Stomach (tissue), 9 donors: ENCODE results near the gene STIL. TPM values are rescaled to one million over a fixed set of nuclear protein-coding genes. Genes with fewer than 3 reads are reported as not detected.
A peak's percentile ranks its signal among the peaks of the same experiment; 100 is the strongest.

Experiments used
- DNase-seq, 2 donors: peaks; one replicate each; pipeline versions ENCODE4 v3.0.0 to v3.0.0-alpha.2; 2013 to 2019
- H3K27ac ChIP-seq, 5 donors: fragments of 200-600 bp in 4 of 5; sonication (generic) in 4 of 5; one replicate each; pipeline ENCODE4 v1.5.1; 2013 to 2019; ENCODE audit warnings: mild to moderate bottlenecking in 1 of 5, moderate library complexity in 1 of 5
- H3K27me3 ChIP-seq, 3 donors: fragments of 200-600 bp; sonication (generic); one replicate each; pipeline ENCODE4 v1.5.1; 2017 to 2019; ENCODE audit warnings: mixed run types in 1 of 3
- H3K36me3 ChIP-seq, 4 donors: fragments of 200-600 bp; sonication (generic); 1 replicate in 3 of 4; 2 replicates in 1 of 4; pipeline ENCODE4 v1.5.1; 2016 to 2019
- H3K4me1 ChIP-seq, 4 donors: fragments of 200-600 bp; sonication (generic); one replicate each; pipeline ENCODE4 v1.5.1; 2016 to 2019
- H3K4me3 ChIP-seq, 4 donors: fragments of 200-600 bp; sonication (generic) in 3 of 4; one replicate each; pipeline ENCODE4 v1.5.1; 2016 to 2019; ENCODE audit warnings: mild to moderate bottlenecking in 1 of 4
- H3K9me3 ChIP-seq, 4 donors: fragments of 200-600 bp; sonication (generic); one replicate each; pipeline ENCODE4 v1.5.1; 2016 to 2019
- CTCF ChIP-seq, 7 experiments: fragments of 450-650 bp in 4 of 7; fragments of 200-600 bp in 3 of 7; sonication (generic) in 3 of 7; IDR thresholded peaks; one replicate each; pipeline ENCODE4 v1.5.1; 2016 to 2019; ENCODE audit warnings: antibody characterized with exemption in 7 of 7, control low read depth in 2 of 7, mild to moderate bottlenecking in 1 of 7
- EP300 ChIP-seq: sonication (generic); formaldehyde crosslinking; IDR thresholded peaks from one replicate; pipeline ENCODE4 v1.6.1; 2017; ENCODE audit warnings: antibody characterized with exemption
- POLR2A ChIP-seq, 4 donors: fragments of 450-650 bp; IDR thresholded peaks; one replicate each; pipeline ENCODE4 v1.6.1; 2016; ENCODE audit warnings: antibody characterized with exemption in 4 of 4, control low read depth in 2 of 4, mild to moderate bottlenecking in 1 of 4, moderate library complexity in 1 of 4
- POLR2AphosphoS5 ChIP-seq, 3 donors: sonication (generic); formaldehyde crosslinking; IDR thresholded peaks; one replicate each; pipeline ENCODE4 v1.6.1; 2016; ENCODE audit warnings: antibody characterized with exemption in 3 of 3
- WGBS, 5 donors: extraction: QIAGEN DNeasy Blood & Tissue Kit in 3 of 5; methylation state at CpG; one replicate each; pipeline versions ENCODE4 v1.1.5 to v1.1.7; 2013 to 2018; 5-methylcytosine and 5-hydroxymethylcytosine counted together
- intact Hi-C: fragments of 100-400 bp; cut with DNase I; formaldehyde crosslinking; loops from one replicate; pipeline ENCODE4 v1.15.1; 2023; ENCODE audit warnings: low total_unique reads
- polyA plus RNA-seq, 3 donors: library from polyadenylated mRNA; stranded (reverse); fragments of 200-250 nt; gene quantifications; one replicate each; pipeline ENCODE4 v1.2.3, GENCODE V29; 2013
- total RNA-seq, 5 donors: library from RNA; depleted of rRNA; stranded (reverse); fragments of >200 nt; gene quantifications; one replicate each; pipeline versions ENCODE4 v1.1.0 to v1.2.3, GENCODE V29; 2014 to 2016
- donor health status: healthy with polysubstance abuse.
- donor health status: Bipolar disorder and iron deficiency.
- donor health status: healthy.

The STIL gene
- total and polyA plus RNA-seq, 8 donors = 0.61 to 44.9 (median 3.4) TPM

- TF ChIP-seq POLR2AphosphoS5 (IDR thresholded peaks at IDR 0.05) (no peak), CTCF (IDR thresholded peaks at IDR 0.05) (no peak), POLR2A (IDR thresholded peaks at IDR 0.05) (no peak), EP300 (no peak)
- Histone ChIP-seq H3K27ac (peak overlapping the region in 2 of 5 donors; percentile 21 to 25), H3K4me1 (peaks cover 13 to 17% (median 15%) of the 10 kb centered on the region in 4 donors), H3K27me3 (peaks cover 12 to 87% (median 44%) of the 10 kb centered on the region in 3 donors), H3K36me3 (no peaks in the 10 kb centered on the region), H3K9me3 (no peaks in the 10 kb centered on the region), H3K4me3 (no peak overlapping the region)
- intact Hi-C loops = no loop called here
- no peak for DNase-seq
- 69 to 82% (median 81%) methylated on average over 4 of the region's 4 CpGs for WGBS, 5 donors
Observed at GRCh38 chr1:47235806-47236205, 78.1 kb downstream of the STIL start.

DNA sequence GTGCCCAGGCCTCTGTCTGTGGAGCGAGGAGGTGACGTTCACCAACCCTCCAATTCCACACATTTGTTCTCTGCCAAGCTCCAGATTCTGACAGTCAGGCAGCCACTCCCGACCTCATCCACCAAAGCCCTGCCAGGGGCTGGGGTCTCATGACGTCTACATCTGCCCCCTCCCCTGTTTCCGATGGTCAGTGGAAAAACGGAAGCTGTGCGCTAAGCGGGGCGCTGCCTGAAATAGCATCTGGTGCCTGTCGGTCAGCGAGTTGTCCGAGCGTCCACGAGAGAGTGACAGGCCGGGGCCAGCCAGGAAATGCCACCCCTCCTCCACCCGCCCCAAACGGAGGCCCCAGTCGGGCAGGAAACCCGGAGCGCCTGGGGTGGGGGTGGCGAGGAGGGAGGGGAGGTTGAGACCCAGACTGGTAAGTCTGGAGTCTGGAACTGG lies 78.7 kb downstream of the STIL start:
- Histone ChIP-seq H3K4me3 (no peak overlapping the region), H3K9me3 (no peaks in the 10 kb centered on the region), H3K27me3 (peaks cover 17 to 89% (median 50%) of the 10 kb centered on the region in 3 donors), H3K36me3 (no peaks in the 10 kb centered on the region), H3K4me1 (peaks cover 15 to 20% (median 18%) of the 10 kb centered on the region in 4 donors), H3K27ac (peak overlapping the region in 3 of 5 donors; percentile 5 to 25 (median 21))
- no peak for TF ChIP-seq EP300
- 22 to 33% (median 29%) methylated on average over 15 to 21 of the region's 21 CpGs for WGBS, 5 donors
- intact Hi-C loops = no loop called here
- peak in 1 of 2 donors; percentile 58 for DNase-seq

DNA sequence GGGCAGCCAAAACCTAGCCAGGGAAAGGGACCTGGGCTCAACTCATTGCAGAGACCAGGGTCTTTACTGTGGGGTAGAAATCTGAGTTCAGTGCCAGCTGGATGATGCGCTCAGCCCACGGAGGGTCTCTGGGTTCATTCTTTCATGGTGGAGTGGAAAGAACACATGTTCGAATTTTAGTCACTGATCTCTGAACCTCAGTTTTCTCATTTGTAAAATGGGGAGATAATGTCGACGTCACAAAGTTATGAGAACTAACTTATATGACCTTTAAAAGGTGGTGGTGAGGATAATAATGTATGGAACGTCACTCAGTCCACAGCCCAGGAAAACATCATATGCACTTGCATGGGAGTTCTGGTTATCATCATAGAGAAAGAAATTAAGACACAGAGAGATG lies 80.8 kb downstream of the STIL start:
- DNase-seq = no peak
- 56 to 77% (median 58%) methylated on average over 6 of the region's 6 CpGs for WGBS, 5 donors
- Histone ChIP-seq H3K4me3 (no peak overlapping the region), H3K4me1 (peaks cover 15 to 33% (median 27%) of the 10 kb centered on the region in 4 donors), H3K27ac (no peak overlapping the region), H3K36me3 (no peaks in the 10 kb centered on the region), H3K27me3 (peaks cover 33 to 89% (median 71%) of the 10 kb centered on the region in 3 donors), H3K9me3 (no peaks in the 10 kb centered on the region)
- TF ChIP-seq POLR2AphosphoS5 (IDR thresholded peaks at IDR 0.05) (no peak), EP300 (no peak), POLR2A (IDR thresholded peaks at IDR 0.05) (no peak), CTCF (IDR thresholded peaks at IDR 0.05) (no peak)
- intact Hi-C loops = no loop called here

GRCh38 chr1:47232187-47232874 lies 81.6 kb downstream of the STIL start, which contains the start of gene TAL1:
Gene TAL1, minus strand, starts transcription at chr1:47232225. Its CDS starts 6,337 bp downstream, at chr1:47225888.
- H3K27ac ChIP-seq = peak within 1 kb of the TSS; percentile 34 to 78 (median 75)
- peak within 1 kb of the TSS; percentile 34 to 51 (median 38) for H3K4me3 ChIP-seq
- H3K4me1 ChIP-seq = peaks cover 15 to 33% (median 27%) of the 10 kb centered on the region in 4 donors
- no peaks in the 10 kb centered on the region for H3K36me3 ChIP-seq
- 5 to 23% (median 8%) methylated on average over 19 to 51 of the region's 51 CpGs for WGBS, 5 donors
- DNase-seq = peak in 1 of 2 donors; percentile 74
- peaks cover 33 to 94% (median 79%) of the 10 kb centered on the region in 3 donors for H3K27me3 ChIP-seq
- TF ChIP-seq CTCF (IDR thresholded peaks at IDR 0.05) (no peak), POLR2AphosphoS5 (IDR thresholded peaks at IDR 0.05) (peak in 1 of 3 donors; percentile 4), EP300 (no peak), POLR2A (IDR thresholded peaks at IDR 0.05) (no peak)
- H3K9me3 ChIP-seq = no peaks in the 10 kb centered on the region
- intact Hi-C loops = no loop called here
